HepG2 (cell line): ENCODE measurements around the gene PANK3. TPM values are rescaled to one million over a fixed set of nuclear protein-coding genes. Genes with fewer than 3 reads are reported as not detected.
A peak's percentile ranks its signal among the peaks of the same experiment; 100 is the strongest.

Source experiments
- HNRNPL ChIP-seq: fragments of 200-400 bp; formaldehyde crosslinking; IDR thresholded peaks from 2 replicates; pipeline ENCODE4 v1.6.1; 2017; ENCODE audit warnings: mild to moderate bottlenecking, low read depth, low read length
- IRF2 ChIP-seq: IDR thresholded peaks from 2 replicates; pipeline ENCODE4 v1.6.1; 2018; ENCODE audit warnings: missing genetic modification reagents, missing compliant biosample characterization
- PRDM10 ChIP-seq: sonication (generic); formaldehyde crosslinking; IDR thresholded peaks from 2 replicates; pipeline ENCODE4 v1.4.0; 2020; ENCODE audit warnings: low read depth, missing genetic modification reagents
- RNF219 ChIP-seq: sonication (generic); formaldehyde crosslinking; IDR thresholded peaks from 2 replicates; pipeline ENCODE4 v1.5.0; 2020; ENCODE audit warnings: mild to moderate bottlenecking, missing genetic modification reagents
- ZNF138 ChIP-seq: sonication (generic); formaldehyde crosslinking; IDR thresholded peaks from 2 replicates; pipeline ENCODE4 v1.5.0; 2020; ENCODE audit warnings: mild to moderate bottlenecking, low read depth, missing genetic modification reagents
- ZNF639 ChIP-seq: conservative IDR thresholded peaks from 2 replicates; pipeline ENCODE4 v1.6.1; 2018; ENCODE audit warnings: missing genetic modification reagents
- polyA plus RNA-seq, 8 experiments: library from polyadenylated mRNA; depleted of rRNA in 3 of 8; stranded (reverse) in 7 of 8; unstranded in 1 of 8; fragments of >200 nt; fragmentation: Illumina TruSeq in 4 of 8; extraction: Trizol in 4 of 8; gene quantifications; 2 replicates each; pipeline versions ENCODE4 v1.2.1 to v1.2.3, GENCODE V29; 2011 to 2016; ENCODE audit warnings: low read depth in 4 of 8, missing spikeins in 1 of 8, mixed read lengths in 1 of 8; ENCODE audit not compliant: insufficient read depth in 1 of 8
- total RNA-seq, 5 experiments: library from RNA; depleted of rRNA; stranded (reverse); fragments of >200 nt; fragmentation: Illumina TruSeq; extraction: Trizol; gene quantifications; 2 replicates each; pipeline ENCODE4 v1.2.3, GENCODE V29; 2016; ENCODE audit warnings: low read depth in 1 of 5
- TF ChIP-seq, protein P1 (sequence below): sonication (generic); formaldehyde crosslinking; IDR thresholded peaks from 2 replicates; pipeline ENCODE4 v1.4.0; 2020; ENCODE audit warnings: mild to moderate bottlenecking, missing genetic modification reagents
- TF ChIP-seq, protein P2 (sequence below): sonication (generic); formaldehyde crosslinking; IDR thresholded peaks from 2 replicates; pipeline ENCODE4 v1.4.0; 2020; ENCODE audit warnings: missing genetic modification reagents
- TF ChIP-seq, protein P3 (sequence below): sonication (generic); formaldehyde crosslinking; IDR thresholded peaks from 2 replicates; pipeline ENCODE4 v1.8.0; 2022; ENCODE audit warnings: mild to moderate bottlenecking, missing genetic modification reagents; ENCODE audit not compliant: insufficient replicate concordance
- TF ChIP-seq, protein P4 (sequence below): sonication (generic); formaldehyde crosslinking; IDR thresholded peaks from 2 replicates; pipeline ENCODE4 v1.5.0; 2020; ENCODE audit warnings: missing genetic modification reagents

The PANK3 gene
- total and polyA plus RNA-seq, 2 of the 13 experiments (the other 11 are each of a cell fraction or from before 2014, with no cell fraction given), result 26.9 to 69.5 TPM

GRCh38 chr5:168591302-168592013, 12.3 kb upstream of the PANK3 start (continued):
- TF ChIP-seq PRDM10 (CRISPR knock-in tag), result peak; percentile 72; the same call in 1 of the 2 replicates
- TF ChIP-seq, protein P1, sequence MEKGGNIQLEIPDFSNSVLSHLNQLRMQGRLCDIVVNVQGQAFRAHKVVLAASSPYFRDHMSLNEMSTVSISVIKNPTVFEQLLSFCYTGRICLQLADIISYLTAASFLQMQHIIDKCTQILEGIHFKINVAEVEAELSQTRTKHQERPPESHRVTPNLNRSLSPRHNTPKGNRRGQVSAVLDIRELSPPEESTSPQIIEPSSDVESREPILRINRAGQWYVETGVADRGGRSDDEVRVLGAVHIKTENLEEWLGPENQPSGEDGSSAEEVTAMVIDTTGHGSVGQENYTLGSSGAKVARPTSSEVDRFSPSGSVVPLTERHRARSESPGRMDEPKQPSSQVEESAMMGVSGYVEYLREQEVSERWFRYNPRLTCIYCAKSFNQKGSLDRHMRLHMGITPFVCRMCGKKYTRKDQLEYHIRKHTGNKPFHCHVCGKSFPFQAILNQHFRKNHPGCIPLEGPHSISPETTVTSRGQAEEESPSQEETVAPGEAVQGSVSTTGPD (CRISPR knock-in tag), result peak; percentile 57; the same call in 1 of the 2 replicates
- no peak for TF ChIP-seq RNF219 (CRISPR knock-in tag)
- TF ChIP-seq HNRNPL, result no peak
- TF ChIP-seq, protein P2, sequence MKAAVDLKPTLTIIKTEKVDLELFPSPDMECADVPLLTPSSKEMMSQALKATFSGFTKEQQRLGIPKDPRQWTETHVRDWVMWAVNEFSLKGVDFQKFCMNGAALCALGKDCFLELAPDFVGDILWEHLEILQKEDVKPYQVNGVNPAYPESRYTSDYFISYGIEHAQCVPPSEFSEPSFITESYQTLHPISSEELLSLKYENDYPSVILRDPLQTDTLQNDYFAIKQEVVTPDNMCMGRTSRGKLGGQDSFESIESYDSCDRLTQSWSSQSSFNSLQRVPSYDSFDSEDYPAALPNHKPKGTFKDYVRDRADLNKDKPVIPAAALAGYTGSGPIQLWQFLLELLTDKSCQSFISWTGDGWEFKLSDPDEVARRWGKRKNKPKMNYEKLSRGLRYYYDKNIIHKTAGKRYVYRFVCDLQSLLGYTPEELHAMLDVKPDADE (CRISPR knock-in tag), result no peak
- TF ChIP-seq, protein P3, sequence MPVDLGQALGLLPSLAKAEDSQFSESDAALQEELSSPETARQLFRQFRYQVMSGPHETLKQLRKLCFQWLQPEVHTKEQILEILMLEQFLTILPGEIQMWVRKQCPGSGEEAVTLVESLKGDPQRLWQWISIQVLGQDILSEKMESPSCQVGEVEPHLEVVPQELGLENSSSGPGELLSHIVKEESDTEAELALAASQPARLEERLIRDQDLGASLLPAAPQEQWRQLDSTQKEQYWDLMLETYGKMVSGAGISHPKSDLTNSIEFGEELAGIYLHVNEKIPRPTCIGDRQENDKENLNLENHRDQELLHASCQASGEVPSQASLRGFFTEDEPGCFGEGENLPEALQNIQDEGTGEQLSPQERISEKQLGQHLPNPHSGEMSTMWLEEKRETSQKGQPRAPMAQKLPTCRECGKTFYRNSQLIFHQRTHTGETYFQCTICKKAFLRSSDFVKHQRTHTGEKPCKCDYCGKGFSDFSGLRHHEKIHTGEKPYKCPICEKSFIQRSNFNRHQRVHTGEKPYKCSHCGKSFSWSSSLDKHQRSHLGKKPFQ (CRISPR knock-in tag), result no peak
- TF ChIP-seq, protein P4, sequence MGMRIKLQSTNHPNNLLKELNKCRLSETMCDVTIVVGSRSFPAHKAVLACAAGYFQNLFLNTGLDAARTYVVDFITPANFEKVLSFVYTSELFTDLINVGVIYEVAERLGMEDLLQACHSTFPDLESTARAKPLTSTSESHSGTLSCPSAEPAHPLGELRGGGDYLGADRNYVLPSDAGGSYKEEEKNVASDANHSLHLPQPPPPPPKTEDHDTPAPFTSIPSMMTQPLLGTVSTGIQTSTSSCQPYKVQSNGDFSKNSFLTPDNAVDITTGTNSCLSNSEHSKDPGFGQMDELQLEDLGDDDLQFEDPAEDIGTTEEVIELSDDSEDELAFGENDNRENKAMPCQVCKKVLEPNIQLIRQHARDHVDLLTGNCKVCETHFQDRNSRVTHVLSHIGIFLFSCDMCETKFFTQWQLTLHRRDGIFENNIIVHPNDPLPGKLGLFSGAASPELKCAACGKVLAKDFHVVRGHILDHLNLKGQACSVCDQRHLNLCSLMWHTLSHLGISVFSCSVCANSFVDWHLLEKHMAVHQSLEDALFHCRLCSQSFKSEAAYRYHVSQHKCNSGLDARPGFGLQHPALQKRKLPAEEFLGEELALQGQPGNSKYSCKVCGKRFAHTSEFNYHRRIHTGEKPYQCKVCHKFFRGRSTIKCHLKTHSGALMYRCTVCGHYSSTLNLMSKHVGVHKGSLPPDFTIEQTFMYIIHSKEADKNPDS (CRISPR knock-in tag), result no peak
- no peak for TF ChIP-seq IRF2
- TF ChIP-seq ZNF138 (CRISPR knock-in tag), result no peak
- no peak for TF ChIP-seq ZNF639 (CRISPR knock-in tag)
